Loucy (cell line): Measurements from ENCODE around the gene EAF2.

Experiments used
- EZH2phosphoT487 ChIP-seq: fragments of 200-600 bp; IDR thresholded peaks from 2 replicates; pipeline ENCODE4 v1.6.1; 2018; ENCODE audit warnings: antibody characterized with exemption, mild to moderate bottlenecking, moderate library complexity, borderline replicate concordance
- TF ChIP-seq, protein P1 (sequence below): fragments of 200-600 bp; sonication (generic); conservative IDR thresholded peaks from 2 replicates; pipeline ENCODE4 v1.5.1; 2014; ENCODE audit warnings: mild to moderate bottlenecking, antibody characterized with exemption, low read length

GRCh38 chr3:121794264-121794983, 40.6 kb upstream of the EAF2 start:
- TF ChIP-seq, protein P1, sequence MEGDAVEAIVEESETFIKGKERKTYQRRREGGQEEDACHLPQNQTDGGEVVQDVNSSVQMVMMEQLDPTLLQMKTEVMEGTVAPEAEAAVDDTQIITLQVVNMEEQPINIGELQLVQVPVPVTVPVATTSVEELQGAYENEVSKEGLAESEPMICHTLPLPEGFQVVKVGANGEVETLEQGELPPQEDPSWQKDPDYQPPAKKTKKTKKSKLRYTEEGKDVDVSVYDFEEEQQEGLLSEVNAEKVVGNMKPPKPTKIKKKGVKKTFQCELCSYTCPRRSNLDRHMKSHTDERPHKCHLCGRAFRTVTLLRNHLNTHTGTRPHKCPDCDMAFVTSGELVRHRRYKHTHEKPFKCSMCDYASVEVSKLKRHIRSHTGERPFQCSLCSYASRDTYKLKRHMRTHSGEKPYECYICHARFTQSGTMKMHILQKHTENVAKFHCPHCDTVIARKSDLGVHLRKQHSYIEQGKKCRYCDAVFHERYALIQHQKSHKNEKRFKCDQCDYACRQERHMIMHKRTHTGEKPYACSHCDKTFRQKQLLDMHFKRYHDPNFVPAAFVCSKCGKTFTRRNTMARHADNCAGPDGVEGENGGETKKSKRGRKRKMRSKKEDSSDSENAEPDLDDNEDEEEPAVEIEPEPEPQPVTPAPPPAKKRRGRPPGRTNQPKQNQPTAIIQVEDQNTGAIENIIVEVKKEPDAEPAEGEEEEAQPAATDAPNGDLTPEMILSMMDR = no peak
- no peak for TF ChIP-seq EZH2phosphoT487
